ENCODE results near the gene FOSB.

FOSB gene

GRCh38 chr19:45451850-45452387 lies 15.9 kb upstream of the FOSB start:
- Histone ChIP-seq H3K9ac (no peak overlapping the region), H4K20me1 (ENCODE audit: insufficient read depth) (no peaks in the 10 kb centered on the region), H3K36me3 (ENCODE audit: insufficient read depth) (no peaks in the 10 kb centered on the region), H3K27ac (no peak overlapping the region), H3K4me2 (peak overlapping the region; percentile 69; the same call in 1 of the 2 replicates), H3K4me3 (IDR thresholded peaks at IDR 0.05; ENCODE audit: insufficient read depth, low read depth, low read length) (no peak overlapping the region), H3K79me2 (ENCODE audit: insufficient read depth, low read depth) (no peaks in the 10 kb centered on the region), H3K27me3 (ENCODE audit: insufficient read depth, low read depth) (no peaks in the 10 kb centered on the region), H2AFZ (ENCODE audit: low read depth) (peak overlapping the region; percentile 54; the same call in 1 of the 2 replicates), H3K4me1 (ENCODE audit: low read depth, poor library complexity, severe bottlenecking) (peaks cover 57% of the 10 kb centered on the region)
- TF ChIP-seq, protein P1, sequence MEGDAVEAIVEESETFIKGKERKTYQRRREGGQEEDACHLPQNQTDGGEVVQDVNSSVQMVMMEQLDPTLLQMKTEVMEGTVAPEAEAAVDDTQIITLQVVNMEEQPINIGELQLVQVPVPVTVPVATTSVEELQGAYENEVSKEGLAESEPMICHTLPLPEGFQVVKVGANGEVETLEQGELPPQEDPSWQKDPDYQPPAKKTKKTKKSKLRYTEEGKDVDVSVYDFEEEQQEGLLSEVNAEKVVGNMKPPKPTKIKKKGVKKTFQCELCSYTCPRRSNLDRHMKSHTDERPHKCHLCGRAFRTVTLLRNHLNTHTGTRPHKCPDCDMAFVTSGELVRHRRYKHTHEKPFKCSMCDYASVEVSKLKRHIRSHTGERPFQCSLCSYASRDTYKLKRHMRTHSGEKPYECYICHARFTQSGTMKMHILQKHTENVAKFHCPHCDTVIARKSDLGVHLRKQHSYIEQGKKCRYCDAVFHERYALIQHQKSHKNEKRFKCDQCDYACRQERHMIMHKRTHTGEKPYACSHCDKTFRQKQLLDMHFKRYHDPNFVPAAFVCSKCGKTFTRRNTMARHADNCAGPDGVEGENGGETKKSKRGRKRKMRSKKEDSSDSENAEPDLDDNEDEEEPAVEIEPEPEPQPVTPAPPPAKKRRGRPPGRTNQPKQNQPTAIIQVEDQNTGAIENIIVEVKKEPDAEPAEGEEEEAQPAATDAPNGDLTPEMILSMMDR (conservative IDR thresholded peaks at IDR 0.05; ENCODE audit: low read depth, low read length), result no peak

DNA sequence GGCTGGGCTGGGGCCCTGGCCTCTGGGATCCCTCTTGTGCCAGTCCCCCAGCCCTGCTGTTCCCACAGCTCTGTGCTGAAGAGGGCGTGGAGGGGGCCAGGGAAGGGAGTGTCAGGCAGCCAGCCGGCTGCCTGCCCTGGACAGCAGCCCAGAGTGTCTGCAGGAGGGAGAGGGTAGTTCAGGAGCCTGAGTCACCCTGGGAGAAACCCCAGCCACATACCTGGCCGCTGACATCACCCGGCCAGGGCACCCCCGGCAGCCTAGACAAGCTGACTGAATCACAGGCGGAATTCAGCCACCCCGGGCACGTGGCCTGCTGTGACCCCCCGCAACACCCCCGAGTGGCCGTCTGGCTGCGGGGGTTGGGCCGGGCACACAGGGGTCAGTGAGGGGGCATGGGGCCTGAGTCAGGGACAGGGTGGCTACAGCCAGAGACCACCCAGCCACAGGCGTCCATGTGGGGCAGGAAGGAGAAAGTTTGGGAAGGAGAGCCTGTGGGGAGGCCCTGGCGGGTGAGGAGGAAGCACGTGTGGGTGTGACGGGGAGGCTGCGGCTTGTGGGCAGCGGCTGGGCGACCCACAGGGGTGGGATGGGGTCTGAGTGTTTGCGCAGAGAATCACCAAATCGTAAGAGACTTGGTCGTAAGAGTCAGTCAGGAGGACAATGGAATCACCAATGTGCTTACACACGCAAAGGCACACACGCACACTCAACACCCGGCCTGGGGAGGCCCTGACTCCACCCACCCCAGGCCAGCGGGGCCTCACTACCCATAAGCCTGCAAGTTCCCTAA lies 11.9 kb upstream of the FOSB start:
- no peak overlapping the region for H2AFZ ChIP-seq (ENCODE audit: low read depth)
- no peaks in the 10 kb centered on the region for H4K20me1 ChIP-seq (ENCODE audit: insufficient read depth)
- peaks cover 47% of the 10 kb centered on the region for H3K4me1 ChIP-seq (ENCODE audit: low read depth, poor library complexity, severe bottlenecking)
- H3K36me3 ChIP-seq (ENCODE audit: insufficient read depth), result no peaks in the 10 kb centered on the region
- TF ChIP-seq, protein P1 (conservative IDR thresholded peaks at IDR 0.05; ENCODE audit: low read depth, low read length), result no peak
- no peaks in the 10 kb centered on the region for H3K27me3 ChIP-seq (ENCODE audit: insufficient read depth, low read depth)
- no peak overlapping the region for H3K4me3 ChIP-seq (IDR thresholded peaks at IDR 0.05; ENCODE audit: insufficient read depth, low read depth, low read length)
- H3K27ac ChIP-seq, result no peak overlapping the region
- H3K4me2 ChIP-seq, result no peak overlapping the region
- no peak overlapping the region for H3K9ac ChIP-seq
- no peaks in the 10 kb centered on the region for H3K79me2 ChIP-seq (ENCODE audit: insufficient read depth, low read depth)

DNA sequence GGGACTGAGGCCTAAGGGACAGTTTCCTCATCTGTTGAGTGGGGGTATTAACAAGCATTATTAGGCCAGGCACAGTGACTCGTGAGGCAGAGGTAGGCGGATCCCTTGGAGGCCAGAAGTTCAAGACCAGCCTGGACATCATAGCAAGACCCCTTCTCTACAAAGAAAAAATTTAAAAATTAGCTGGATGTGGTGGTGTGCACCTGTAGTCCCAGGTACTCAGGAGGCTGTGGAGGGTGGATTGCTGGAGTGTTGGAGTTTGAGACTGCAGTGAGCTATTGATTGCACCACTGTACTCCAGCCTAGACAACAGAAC lies 11.3 kb upstream of the FOSB start:
- Histone ChIP-seq H3K4me2 (no peak overlapping the region), H3K4me1 (ENCODE audit: low read depth, poor library complexity, severe bottlenecking) (peaks cover 42% of the 10 kb centered on the region), H3K36me3 (ENCODE audit: insufficient read depth) (no peaks in the 10 kb centered on the region), H3K9ac (no peak overlapping the region), H3K79me2 (ENCODE audit: insufficient read depth, low read depth) (no peaks in the 10 kb centered on the region), H2AFZ (ENCODE audit: low read depth) (no peak overlapping the region), H4K20me1 (ENCODE audit: insufficient read depth) (no peaks in the 10 kb centered on the region), H3K27ac (no peak overlapping the region), H3K27me3 (ENCODE audit: insufficient read depth, low read depth) (no peaks in the 10 kb centered on the region), H3K4me3 (IDR thresholded peaks at IDR 0.05; ENCODE audit: insufficient read depth, low read depth, low read length) (no peak overlapping the region)
- TF ChIP-seq, protein P1 (conservative IDR thresholded peaks at IDR 0.05; ENCODE audit: low read depth, low read length), result no peak

GRCh38 chr19:45457776-45458175 lies 10.0 kb upstream of the FOSB start:
- Histone ChIP-seq H3K4me2 (no peak overlapping the region), H4K20me1 (ENCODE audit: insufficient read depth) (no peaks in the 10 kb centered on the region), H2AFZ (ENCODE audit: low read depth) (no peak overlapping the region), H3K36me3 (ENCODE audit: insufficient read depth) (no peaks in the 10 kb centered on the region), H3K27ac (no peak overlapping the region), H3K79me2 (ENCODE audit: insufficient read depth, low read depth) (no peaks in the 10 kb centered on the region), H3K9ac (no peak overlapping the region), H3K27me3 (ENCODE audit: insufficient read depth, low read depth) (no peaks in the 10 kb centered on the region; the same call in 1 of the 2 replicates), H3K4me3 (IDR thresholded peaks at IDR 0.05; ENCODE audit: insufficient read depth, low read depth, low read length) (no peak overlapping the region), H3K4me1 (ENCODE audit: low read depth, poor library complexity, severe bottlenecking) (peaks cover 33% of the 10 kb centered on the region)
- TF ChIP-seq, protein P1 (conservative IDR thresholded peaks at IDR 0.05; ENCODE audit: low read depth, low read length), result no peak
